HepG2 (cell line): ENCODE results near the gene LRP10. TPM values are rescaled to one million over a fixed set of nuclear protein-coding genes. Genes with fewer than 3 reads are reported as not detected.

Experiments used
- ARID3A ChIP-seq: IDR thresholded peaks from 2 replicates; pipeline ENCODE4 v1.6.1; 2012; ENCODE audit warnings: low read depth, low read length, improper control_type of control experiment
- ARID5B ChIP-seq: IDR thresholded peaks from 2 replicates; pipeline ENCODE4 v1.4.0; 2020; ENCODE audit warnings: mild to moderate bottlenecking, missing genetic modification reagents
- BORCS8-MEF2B ChIP-seq: sonication (generic); formaldehyde crosslinking; IDR thresholded peaks from 2 replicates; pipeline ENCODE4 v1.8.0; 2022; ENCODE audit warnings: mild to moderate bottlenecking, missing genetic modification reagents
- DR1 ChIP-seq: sonication (generic); formaldehyde crosslinking; IDR thresholded peaks from 2 replicates; pipeline ENCODE4 v1.8.0; 2021; ENCODE audit warnings: mild to moderate bottlenecking, missing genetic modification reagents, inconsistent platforms
- FOXJ3 ChIP-seq: sonication (generic); formaldehyde crosslinking; IDR thresholded peaks from 2 replicates; pipeline ENCODE4 v1.4.0; 2020; ENCODE audit warnings: missing genetic modification reagents, mild to moderate bottlenecking, borderline replicate concordance
- HIC2 ChIP-seq: sonication (generic); formaldehyde crosslinking; IDR thresholded peaks from 2 replicates; pipeline ENCODE4 v1.9.0; 2022; ENCODE audit warnings: low read depth, missing genetic modification reagents
- JUND ChIP-seq: sonication (generic); formaldehyde crosslinking; IDR thresholded peaks from 2 replicates; pipeline ENCODE4 v1.8.0; 2022; ENCODE audit warnings: mild to moderate bottlenecking, missing genetic modification reagents
- KLF9 ChIP-seq: IDR thresholded peaks from 2 replicates; pipeline ENCODE4 v1.6.1; 2016; ENCODE audit warnings: low read depth
- SMAD3 ChIP-seq: sonication (generic); formaldehyde crosslinking; IDR thresholded peaks from 2 replicates; pipeline ENCODE4 v1.4.0; 2020; ENCODE audit warnings: missing genetic modification reagents
- SP5 ChIP-seq: IDR thresholded peaks from 2 replicates; pipeline ENCODE4 v1.6.1; 2016; ENCODE audit warnings: low read depth, borderline replicate concordance
- SRSF1 ChIP-seq: fragments of 200-400 bp; formaldehyde crosslinking; optimal IDR thresholded peaks from 2 replicates; pipeline ENCODE3; 2017; ENCODE audit warnings: mild to moderate bottlenecking, low read depth, low read length, moderate library complexity
- ZFP90 ChIP-seq: sonication (generic); formaldehyde crosslinking; IDR thresholded peaks from 2 replicates; pipeline ENCODE4 v1.8.0; 2022; ENCODE audit warnings: missing genetic modification reagents, mild to moderate bottlenecking, inconsistent platforms, borderline replicate concordance
- ZMYM2 ChIP-seq: sonication (generic); formaldehyde crosslinking; IDR thresholded peaks from 2 replicates; pipeline ENCODE4 v1.8.0; 2022; ENCODE audit warnings: mild to moderate bottlenecking, missing genetic modification reagents
- ZNF513 ChIP-seq: sonication (generic); formaldehyde crosslinking; conservative IDR thresholded peaks from 2 replicates; pipeline ENCODE4 v1.5.0; 2020; ENCODE audit warnings: missing genetic modification reagents
- ZNF549 ChIP-seq: sonication (generic); formaldehyde crosslinking; IDR thresholded peaks from 2 replicates; pipeline ENCODE4 v1.5.0; 2020; ENCODE audit warnings: missing genetic modification reagents
- ZNF746 ChIP-seq: sonication (generic); formaldehyde crosslinking; IDR thresholded peaks from 2 replicates; pipeline ENCODE4 v1.8.0; 2022; ENCODE audit warnings: mild to moderate bottlenecking, missing genetic modification reagents
- ZXDC ChIP-seq: sonication (generic); formaldehyde crosslinking; IDR thresholded peaks from 2 replicates; pipeline ENCODE4 v1.5.0; 2020; ENCODE audit warnings: mild to moderate bottlenecking, missing genetic modification reagents
- polyA plus RNA-seq, 8 experiments: library from polyadenylated mRNA; depleted of rRNA in 3 of 8; stranded (reverse) in 7 of 8; unstranded in 1 of 8; fragments of >200 nt; fragmentation: Illumina TruSeq in 4 of 8; extraction: Trizol in 4 of 8; gene quantifications; 2 replicates each; pipeline versions ENCODE4 v1.2.1 to v1.2.3, GENCODE V29; 2011 to 2016; ENCODE audit warnings: low read depth in 4 of 8, missing spikeins in 1 of 8, mixed read lengths in 1 of 8; ENCODE audit not compliant: insufficient read depth in 1 of 8
- total RNA-seq, 5 experiments: library from RNA; depleted of rRNA; stranded (reverse); fragments of >200 nt; fragmentation: Illumina TruSeq; extraction: Trizol; gene quantifications; 2 replicates each; pipeline ENCODE4 v1.2.3, GENCODE V29; 2016; ENCODE audit warnings: low read depth in 1 of 5

Gene LRP10
- total and polyA plus RNA-seq, 2 of the 13 experiments (the other 11 are each of a cell fraction or from before 2014, with no cell fraction given): 16.9 to 45.2 TPM

- TF ChIP-seq ZNF513 (CRISPR knock-in tag) (no peak), ARID5B (CRISPR knock-in tag) (no peak), BORCS8-MEF2B (CRISPR knock-in tag) (peak; percentile 18; the same call in 1 of the 2 replicates), SRSF1 (no peak), JUND (CRISPR knock-in tag) (no peak), ZNF549 (CRISPR knock-in tag) (no peak), SMAD3 (CRISPR knock-in tag) (no peak), ZFP90 (CRISPR knock-in tag) (no peak), HIC2 (0 out of 2 replicates have a peak, but pooled peaks have one; percentile 19), FOXJ3 (CRISPR knock-in tag) (no peak), SP5 (CRISPR knock-in tag) (no peak), ZMYM2 (CRISPR knock-in tag) (no peak), DR1 (no peak), ZXDC (CRISPR knock-in tag) (peak; percentile 74), KLF9 (CRISPR knock-in tag) (no peak), ARID3A (no peak), ZNF746 (0 out of 2 replicates have a peak, but pooled peaks have one; percentile 28)
These were observed 1.4 kb downstream of the LRP10 start (continued) for GRCh38 chr14:22872833-22873520.
